Measurements from ENCODE around the gene SCAMP1.

Gene SCAMP1

GRCh38 chr5:78334811-78335210 is 25.6 kb upstream of the SCAMP1 start:
- no peaks in the 10 kb centered on the region for H3K27me3 ChIP-seq (ENCODE audit: low read length)
- no peaks in the 10 kb centered on the region for H3K9me2 ChIP-seq (replicated peaks; ENCODE audit: insufficient read depth, low read length)
- H3K79me2 ChIP-seq (ENCODE audit: insufficient read depth, low read length), result no peaks in the 10 kb centered on the region
- no peaks in the 10 kb centered on the region for H3K9me3 ChIP-seq (ENCODE audit: insufficient read depth, low read length)
- no peak for TF ChIP-seq EZH2phosphoT487 (conservative IDR thresholded peaks at IDR 0.05; ENCODE audit: low read length)
- TF ChIP-seq, protein P1, sequence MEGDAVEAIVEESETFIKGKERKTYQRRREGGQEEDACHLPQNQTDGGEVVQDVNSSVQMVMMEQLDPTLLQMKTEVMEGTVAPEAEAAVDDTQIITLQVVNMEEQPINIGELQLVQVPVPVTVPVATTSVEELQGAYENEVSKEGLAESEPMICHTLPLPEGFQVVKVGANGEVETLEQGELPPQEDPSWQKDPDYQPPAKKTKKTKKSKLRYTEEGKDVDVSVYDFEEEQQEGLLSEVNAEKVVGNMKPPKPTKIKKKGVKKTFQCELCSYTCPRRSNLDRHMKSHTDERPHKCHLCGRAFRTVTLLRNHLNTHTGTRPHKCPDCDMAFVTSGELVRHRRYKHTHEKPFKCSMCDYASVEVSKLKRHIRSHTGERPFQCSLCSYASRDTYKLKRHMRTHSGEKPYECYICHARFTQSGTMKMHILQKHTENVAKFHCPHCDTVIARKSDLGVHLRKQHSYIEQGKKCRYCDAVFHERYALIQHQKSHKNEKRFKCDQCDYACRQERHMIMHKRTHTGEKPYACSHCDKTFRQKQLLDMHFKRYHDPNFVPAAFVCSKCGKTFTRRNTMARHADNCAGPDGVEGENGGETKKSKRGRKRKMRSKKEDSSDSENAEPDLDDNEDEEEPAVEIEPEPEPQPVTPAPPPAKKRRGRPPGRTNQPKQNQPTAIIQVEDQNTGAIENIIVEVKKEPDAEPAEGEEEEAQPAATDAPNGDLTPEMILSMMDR (IDR thresholded peaks at IDR 0.05; ENCODE audit: insufficient read depth, low read length, poor library complexity, severe bottlenecking), result no peak
- no peak overlapping the region for H3K4me2 ChIP-seq (ENCODE audit: low read depth, low read length, poor library complexity, severe bottlenecking)
- H3K9ac ChIP-seq (ENCODE audit: low read length), result no peak overlapping the region
- H3K27ac ChIP-seq (ENCODE audit: low read depth, low read length), result no peak overlapping the region
- H3K36me3 ChIP-seq (ENCODE audit: low read length), result no peaks in the 10 kb centered on the region
- H2AFZ ChIP-seq (ENCODE audit: low read depth, low read length, severe bottlenecking), result no peak overlapping the region
- no peaks in the 10 kb centered on the region for H4K20me1 ChIP-seq (ENCODE audit: low read depth, low read length)
- no peak overlapping the region for H3K4me3 ChIP-seq (ENCODE audit: insufficient read depth, low read length, poor library complexity, severe bottlenecking)
- no peaks in the 10 kb centered on the region for H3F3A ChIP-seq (ENCODE audit: insufficient read depth)

GRCh38 chr5:78335976-78336375 is 24.4 kb upstream of the SCAMP1 start:
- Histone ChIP-seq H4K20me1 (ENCODE audit: low read depth, low read length) (no peaks in the 10 kb centered on the region), H3K27me3 (ENCODE audit: low read length) (no peaks in the 10 kb centered on the region), H2AFZ (ENCODE audit: low read depth, low read length, severe bottlenecking) (no peak overlapping the region), H3K79me2 (ENCODE audit: insufficient read depth, low read length) (no peaks in the 10 kb centered on the region), H3K4me2 (ENCODE audit: low read depth, low read length, poor library complexity, severe bottlenecking) (no peak overlapping the region), H3K9me3 (ENCODE audit: insufficient read depth, low read length) (no peaks in the 10 kb centered on the region), H3K9me2 (replicated peaks; ENCODE audit: insufficient read depth, low read length) (no peaks in the 10 kb centered on the region), H3F3A (ENCODE audit: insufficient read depth) (no peaks in the 10 kb centered on the region), H3K4me3 (ENCODE audit: insufficient read depth, low read length, poor library complexity, severe bottlenecking) (no peak overlapping the region), H3K36me3 (ENCODE audit: low read length) (no peaks in the 10 kb centered on the region), H3K27ac (ENCODE audit: low read depth, low read length) (no peak overlapping the region), H3K9ac (ENCODE audit: low read length) (no peak overlapping the region)
- TF ChIP-seq, protein P1 (IDR thresholded peaks at IDR 0.05; ENCODE audit: insufficient read depth, low read length, poor library complexity, severe bottlenecking), result no peak
- TF ChIP-seq EZH2phosphoT487 (conservative IDR thresholded peaks at IDR 0.05; ENCODE audit: low read length), result no peak

GRCh38 chr5:78336698-78337097 is 23.7 kb upstream of the SCAMP1 start:
- no peak overlapping the region for H3K4me3 ChIP-seq (ENCODE audit: insufficient read depth, low read length, poor library complexity, severe bottlenecking)
- no peak overlapping the region for H3K4me2 ChIP-seq (ENCODE audit: low read depth, low read length, poor library complexity, severe bottlenecking)
- no peaks in the 10 kb centered on the region for H3K9me3 ChIP-seq (ENCODE audit: insufficient read depth, low read length)
- H3K27ac ChIP-seq (ENCODE audit: low read depth, low read length), result no peak overlapping the region
- H3K79me2 ChIP-seq (ENCODE audit: insufficient read depth, low read length), result no peaks in the 10 kb centered on the region
- H3F3A ChIP-seq (ENCODE audit: insufficient read depth), result no peaks in the 10 kb centered on the region
- TF ChIP-seq, protein P1 (IDR thresholded peaks at IDR 0.05; ENCODE audit: insufficient read depth, low read length, poor library complexity, severe bottlenecking), result no peak
- TF ChIP-seq EZH2phosphoT487 (conservative IDR thresholded peaks at IDR 0.05; ENCODE audit: low read length), result no peak
- no peaks in the 10 kb centered on the region for H3K27me3 ChIP-seq (ENCODE audit: low read length)
- no peaks in the 10 kb centered on the region for H3K36me3 ChIP-seq (ENCODE audit: low read length)
- no peaks in the 10 kb centered on the region for H3K9me2 ChIP-seq (replicated peaks; ENCODE audit: insufficient read depth, low read length)
- no peak overlapping the region for H3K9ac ChIP-seq (ENCODE audit: low read length)
- H2AFZ ChIP-seq (ENCODE audit: low read depth, low read length, severe bottlenecking), result no peak overlapping the region
- no peaks in the 10 kb centered on the region for H4K20me1 ChIP-seq (ENCODE audit: low read depth, low read length)
